Stimulated activated CD8-positive, alpha-beta memory T cell treated with anti-CD3 and anti-CD28 coated beads, Interleukin-7, amount 100 ng/mL, for 48 hours (primary cell): ENCODE measurements around the gene FSTL4.

Experiments used
- DNase-seq, 2 donors: peaks; one replicate each; pipeline ENCODE4 v3.0.0-alpha.2; 2020; ENCODE audit warnings: low read depth in 1 of 2; ENCODE audit errors: extremely low read depth in 1 of 2

The FSTL4 gene

DNA sequence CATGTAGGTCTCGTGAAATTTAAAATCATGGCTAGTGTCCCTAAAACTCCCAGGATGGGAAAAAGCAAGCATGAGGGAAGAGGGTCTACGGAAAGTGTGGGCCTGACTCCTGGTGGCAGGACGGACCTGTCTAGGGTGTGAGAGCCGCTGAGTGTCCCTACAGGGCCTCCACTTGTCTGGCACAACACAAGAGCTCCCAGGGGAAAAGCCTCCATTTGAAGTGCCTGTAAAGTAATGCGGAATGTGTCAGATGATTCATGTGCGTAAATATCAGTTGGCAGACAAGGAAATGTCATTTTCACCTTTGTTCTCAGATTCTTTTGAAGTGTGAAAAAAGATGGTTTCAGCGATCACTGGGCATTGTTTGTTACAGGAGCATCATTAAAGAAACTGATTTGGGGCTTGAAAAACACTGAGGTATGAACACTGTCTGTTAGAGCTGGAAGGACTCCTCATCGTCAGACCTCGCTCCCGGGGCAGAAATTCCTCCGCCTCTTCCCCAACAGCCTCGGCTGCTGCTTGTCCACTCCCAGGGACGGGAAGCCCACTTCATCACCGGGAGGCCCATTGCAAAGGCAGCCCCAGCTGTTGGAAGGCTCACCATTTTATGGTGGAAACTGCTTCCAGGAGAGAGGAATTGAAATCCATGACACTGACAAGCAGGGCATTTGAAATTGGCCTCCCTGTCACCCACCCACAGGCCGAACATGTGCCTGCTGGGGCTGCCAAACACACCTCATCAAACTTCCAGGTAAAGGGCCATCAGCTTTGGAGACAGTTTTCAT lies 240.8 kb downstream of the FSTL4 start:
- DNase-seq = no peak

DNA sequence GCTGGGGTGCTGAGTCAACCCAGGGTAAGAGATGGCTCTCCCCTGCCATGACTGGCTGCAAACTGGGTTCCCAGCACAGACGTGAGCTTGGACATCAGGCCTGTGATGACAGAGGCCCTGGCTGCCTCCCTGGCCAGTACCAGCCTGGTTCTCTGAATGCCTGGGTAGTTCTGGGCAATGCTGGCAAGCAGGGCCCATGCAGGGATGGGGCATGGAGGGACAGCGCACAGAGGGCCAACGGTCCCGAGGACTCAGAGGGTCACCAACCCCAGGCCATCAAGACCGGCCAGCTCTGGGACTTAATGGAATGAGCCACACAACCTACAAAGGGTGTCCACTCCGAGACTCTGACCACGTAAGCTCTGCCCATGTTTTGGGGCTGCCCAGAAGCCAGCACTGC lies 241.4 kb downstream of the FSTL4 start:
- DNase-seq = no peak

DNA sequence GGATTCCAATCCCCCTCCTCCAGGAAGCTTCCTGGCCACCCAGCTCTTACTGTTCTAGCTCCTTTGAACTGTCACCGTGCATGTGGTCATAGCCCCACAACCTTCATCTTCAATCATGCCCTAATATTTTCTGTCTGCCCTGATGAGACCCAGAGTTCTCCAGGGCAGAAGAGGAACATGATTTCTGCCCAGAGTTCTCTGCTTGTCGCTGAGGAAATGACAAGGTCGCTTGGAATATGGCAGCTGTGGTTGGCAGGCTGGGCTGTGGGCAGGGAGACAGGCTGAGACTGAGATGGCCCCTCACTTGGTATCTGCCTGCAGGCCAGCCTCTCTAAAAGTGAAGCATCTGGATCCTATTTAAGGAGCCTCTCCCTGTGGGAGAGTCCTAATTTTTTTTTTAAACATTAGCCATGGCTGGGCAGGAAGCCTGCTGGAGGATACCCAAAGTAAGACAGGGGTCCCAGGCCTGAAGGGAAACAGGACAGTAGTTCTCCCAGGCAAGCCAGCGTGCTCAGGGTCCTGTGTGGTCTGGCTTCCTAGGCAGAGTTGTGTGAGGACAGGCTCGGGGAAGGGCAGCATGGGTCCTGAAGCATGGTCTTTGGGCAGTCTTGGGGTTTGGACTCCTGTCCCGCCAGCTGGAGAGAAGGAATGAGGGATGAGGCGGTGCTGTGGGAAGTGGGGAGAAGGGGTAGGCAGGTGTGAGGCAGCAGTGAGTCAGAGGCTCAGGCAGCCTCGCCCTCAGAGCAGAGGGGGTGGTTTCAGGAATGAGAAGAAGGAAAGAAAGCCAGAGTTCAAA lies 242.1 kb downstream of the FSTL4 start:
- no peak for DNase-seq

DNA sequence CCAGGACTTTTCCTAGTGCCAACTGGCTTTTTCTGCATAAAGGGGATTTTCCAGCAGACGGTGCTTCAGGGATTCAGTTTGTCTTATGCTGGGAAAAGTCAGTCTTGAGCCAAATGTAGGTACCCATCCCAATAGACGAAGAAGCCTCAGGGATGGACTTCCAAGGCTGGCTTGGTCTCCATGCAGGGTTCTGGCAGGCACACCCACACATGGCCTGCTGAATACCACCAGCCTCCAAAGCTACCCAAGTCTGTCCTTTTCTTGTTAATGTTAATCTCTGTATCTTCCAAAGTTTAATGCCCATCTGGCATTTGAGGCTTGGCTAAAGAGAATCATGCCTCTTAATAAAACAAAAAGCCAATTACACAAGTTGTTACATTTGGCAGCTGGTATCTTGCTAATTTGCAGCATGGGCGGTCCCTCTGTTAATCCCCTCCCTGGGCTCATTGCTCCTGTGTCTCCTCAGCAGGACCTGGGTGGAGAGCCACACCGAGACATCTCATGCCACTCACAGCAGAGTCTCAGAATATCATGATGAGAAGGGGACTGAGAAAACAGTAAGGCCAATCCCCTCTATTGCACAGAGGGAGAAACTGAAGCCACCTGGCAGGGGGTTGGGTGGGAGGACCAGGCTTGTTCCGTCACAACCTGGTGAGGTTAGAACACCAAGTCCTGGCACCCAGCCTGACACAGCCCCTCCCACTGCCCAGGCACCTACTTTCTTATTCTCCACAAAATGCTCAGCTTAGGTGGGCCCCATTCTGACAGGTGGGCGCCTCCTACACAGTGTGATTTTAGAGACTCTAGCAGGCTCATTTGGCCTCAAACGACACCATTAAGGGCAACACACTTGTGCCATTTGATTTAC lies 243.2 kb downstream of the FSTL4 start:
- no peak for DNase-seq

DNA sequence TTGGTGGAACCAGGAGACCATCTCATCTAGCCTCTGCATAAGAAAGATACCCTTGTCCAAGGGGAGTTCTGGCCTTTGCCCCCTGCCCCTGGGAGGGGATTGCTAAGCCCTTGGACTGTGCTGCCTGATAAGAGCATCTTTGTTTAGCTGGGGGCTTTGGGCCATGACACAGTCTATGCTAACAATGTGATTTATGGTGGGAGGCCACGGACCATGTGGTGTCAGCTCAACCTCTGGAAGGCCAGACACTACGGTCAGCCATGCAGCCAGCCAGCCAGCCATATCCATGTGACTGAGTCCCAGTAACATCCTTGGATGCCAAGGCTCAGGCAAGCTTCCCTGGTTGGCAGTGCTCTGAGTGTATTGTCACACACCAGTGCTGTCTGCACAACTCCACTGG lies 244.4 kb downstream of the FSTL4 start:
- DNase-seq = no peak

DNA sequence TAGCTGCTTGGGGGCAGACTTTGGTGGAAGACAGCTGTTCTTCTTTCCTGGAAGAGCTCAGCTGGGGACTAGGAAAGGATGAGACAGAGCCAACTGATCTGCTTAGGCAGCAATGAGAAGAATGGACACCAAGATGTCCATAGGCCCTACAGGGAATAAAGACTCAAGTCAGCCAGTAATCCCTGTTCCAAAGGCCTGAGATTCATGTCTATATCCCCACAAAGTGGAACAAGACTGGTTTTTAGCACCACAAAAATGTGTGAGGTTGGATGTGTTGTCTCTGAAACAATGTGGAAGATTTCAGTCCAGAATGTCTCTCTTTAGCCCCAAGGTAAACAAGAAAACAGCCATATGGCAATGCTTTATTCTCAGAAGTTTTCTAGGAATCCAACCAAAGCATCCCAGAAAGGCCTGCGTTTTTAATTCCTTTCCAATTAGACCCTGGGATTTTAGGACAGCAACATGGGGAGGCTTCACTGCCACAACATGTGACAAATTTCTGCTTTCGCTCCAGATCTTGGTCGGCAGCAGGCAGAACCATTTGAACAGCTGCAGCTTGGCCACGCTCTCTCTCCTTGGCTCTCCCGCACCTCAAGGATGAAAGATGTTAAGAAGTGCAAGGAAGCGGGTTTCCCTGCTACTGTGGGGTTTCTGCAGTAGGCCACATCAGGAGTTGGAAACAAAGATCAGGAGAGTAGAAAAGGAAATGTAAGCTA lies 245.1 kb downstream of the FSTL4 start:
- no peak for DNase-seq

DNA sequence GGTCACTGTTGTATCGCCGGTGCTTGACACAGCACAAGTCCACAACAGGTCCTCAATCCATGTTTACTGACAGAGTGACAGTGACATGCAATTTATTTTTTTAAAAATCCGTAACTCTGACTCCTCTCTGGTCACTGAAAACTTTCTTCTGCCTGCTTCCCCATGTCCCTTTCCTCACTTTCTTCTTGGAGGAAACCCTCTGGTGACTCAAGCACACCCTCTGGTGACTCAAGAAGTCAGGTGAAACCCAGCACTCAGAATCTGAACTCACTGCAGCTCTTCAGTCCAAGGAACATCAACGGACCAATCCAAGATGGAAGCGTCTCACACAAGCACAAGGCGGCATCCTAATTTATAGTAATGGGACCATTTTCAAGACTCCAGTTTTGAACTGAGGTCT lies 245.9 kb downstream of the FSTL4 start:
- no peak for DNase-seq

DNA sequence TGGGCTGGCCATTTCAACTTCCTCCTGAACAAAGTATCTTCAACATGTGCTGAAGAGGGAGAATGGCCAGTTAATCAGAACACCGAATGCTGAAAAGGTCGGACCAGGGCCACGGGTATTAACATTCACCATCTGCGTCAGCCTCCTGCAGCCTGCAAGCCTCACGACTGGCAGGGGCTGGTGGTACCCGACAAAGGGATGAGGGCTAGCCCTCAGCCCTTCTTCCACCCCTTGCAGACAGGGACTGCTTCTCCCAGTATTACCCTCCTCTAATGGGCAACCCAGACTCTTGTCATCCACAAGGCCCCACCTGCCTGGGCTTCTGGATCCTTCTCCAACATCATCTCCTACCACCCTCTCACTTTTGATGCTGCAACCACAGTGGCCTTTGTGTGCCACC lies 246.6 kb downstream of the FSTL4 start:
- no peak for DNase-seq

DNA sequence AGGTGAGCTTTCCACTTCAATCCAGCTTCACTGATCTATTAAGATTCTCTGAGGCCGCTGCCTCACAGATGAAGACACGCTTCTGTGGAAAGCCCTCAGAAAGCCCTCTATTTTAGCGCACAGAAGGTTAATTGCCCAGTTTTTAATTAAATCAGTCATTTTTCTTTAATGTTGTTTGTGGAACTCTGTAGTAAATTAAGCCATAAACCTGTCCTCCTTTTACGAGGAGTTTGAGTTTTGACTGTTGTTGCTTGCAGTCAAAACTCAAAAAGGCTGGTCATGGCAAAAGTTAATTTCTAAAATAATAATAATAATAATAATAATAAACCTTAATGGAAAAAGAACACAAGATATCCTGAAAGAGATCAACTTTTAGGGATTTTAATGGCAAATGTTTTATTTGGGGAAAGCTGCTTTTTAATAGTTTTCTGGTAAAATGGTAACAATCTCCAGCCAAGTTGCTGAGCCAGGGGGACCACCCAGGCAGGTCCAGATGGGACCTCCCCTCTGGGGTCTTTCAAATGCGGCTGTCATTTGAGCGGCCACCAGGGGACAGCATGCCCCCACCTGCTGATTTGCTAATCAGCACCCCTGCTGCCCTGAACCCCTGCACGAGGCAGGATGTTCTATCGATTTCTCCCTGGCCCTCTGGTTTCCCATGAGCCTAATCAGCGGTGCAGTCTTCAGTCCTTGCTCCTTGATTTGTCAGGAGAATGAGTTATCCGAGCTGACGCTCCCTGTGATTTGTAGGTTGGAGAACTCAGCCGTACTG lies 247.2 kb downstream of the FSTL4 start:
- DNase-seq = peak in 1 of 2 donors; percentile 4

DNA sequence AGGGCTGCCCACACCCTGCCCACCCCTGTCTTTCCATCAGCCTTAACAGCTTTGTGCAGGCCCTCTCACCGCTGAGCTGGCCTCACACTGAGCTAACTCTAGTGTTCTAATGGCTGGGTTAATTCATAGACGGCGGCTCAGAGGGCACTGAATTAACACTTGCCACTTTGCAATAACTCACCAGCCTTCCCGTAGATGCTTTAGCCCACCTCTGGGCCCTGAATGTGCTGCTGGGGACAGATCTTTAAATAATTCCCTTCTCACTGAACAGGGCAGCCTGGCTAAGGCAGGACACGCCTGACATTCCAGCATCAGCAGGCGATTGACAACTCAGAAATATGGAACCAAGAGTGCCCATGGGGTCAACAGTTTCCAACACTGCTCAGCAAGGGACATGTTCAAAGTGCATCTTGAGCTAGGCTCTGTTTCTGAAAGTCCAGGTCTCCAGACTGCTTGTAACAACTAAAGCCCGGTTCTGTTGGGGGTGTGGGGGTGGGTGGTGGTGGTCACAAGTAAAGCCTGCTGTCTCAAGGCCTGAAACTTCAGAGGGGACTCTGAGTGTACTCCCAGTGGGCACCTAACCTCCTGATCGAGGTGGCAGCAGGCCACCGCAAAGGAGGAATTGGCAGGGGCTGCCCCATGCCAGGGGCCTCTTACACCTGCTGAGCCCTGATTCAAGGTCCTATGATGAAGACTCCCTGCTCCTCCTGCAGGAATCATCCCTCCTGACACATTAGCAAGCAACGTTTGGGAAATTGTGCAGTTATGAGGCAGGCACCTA lies 248.3 kb downstream of the FSTL4 start:
- no peak for DNase-seq

DNA sequence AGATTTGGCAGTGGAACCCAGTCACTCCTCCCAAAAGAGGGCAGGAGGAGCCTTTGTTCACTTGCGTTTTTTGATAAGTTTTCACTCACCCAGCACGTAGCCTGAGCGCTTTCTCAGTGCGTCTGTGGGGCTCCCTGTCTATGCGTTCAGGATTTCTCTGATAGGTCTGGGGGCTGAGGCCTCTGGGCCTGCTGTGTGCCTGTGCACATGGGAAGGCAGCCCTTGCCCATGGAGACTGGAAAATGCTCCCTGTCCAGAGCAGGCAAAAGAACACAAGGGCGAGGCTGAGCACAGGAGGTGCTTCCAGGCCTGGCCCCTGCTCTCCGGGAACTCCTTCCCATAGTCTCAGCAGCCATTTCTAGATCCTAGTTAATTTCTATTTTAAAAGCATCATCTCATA lies 249.9 kb downstream of the FSTL4 start:
- no peak for DNase-seq

DNA sequence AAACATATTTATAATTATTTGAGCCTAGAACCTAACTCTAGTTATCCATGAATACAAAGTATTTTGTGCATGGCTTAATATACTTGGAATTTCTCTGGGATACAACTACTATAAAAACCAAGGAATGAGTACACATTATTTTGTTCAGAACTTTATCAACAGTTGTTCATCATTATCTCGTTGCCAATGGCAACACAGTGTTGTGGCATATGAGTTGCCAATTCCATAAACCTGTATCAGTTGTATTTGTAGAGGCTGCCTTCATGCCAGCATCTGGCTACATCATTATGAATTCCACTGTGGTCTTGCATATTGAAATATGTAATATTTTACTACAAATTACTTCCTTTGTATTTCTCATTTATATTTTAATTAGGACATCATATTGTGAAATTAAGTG lies 250.4 kb downstream of the FSTL4 start:
- DNase-seq = no peak

DNA sequence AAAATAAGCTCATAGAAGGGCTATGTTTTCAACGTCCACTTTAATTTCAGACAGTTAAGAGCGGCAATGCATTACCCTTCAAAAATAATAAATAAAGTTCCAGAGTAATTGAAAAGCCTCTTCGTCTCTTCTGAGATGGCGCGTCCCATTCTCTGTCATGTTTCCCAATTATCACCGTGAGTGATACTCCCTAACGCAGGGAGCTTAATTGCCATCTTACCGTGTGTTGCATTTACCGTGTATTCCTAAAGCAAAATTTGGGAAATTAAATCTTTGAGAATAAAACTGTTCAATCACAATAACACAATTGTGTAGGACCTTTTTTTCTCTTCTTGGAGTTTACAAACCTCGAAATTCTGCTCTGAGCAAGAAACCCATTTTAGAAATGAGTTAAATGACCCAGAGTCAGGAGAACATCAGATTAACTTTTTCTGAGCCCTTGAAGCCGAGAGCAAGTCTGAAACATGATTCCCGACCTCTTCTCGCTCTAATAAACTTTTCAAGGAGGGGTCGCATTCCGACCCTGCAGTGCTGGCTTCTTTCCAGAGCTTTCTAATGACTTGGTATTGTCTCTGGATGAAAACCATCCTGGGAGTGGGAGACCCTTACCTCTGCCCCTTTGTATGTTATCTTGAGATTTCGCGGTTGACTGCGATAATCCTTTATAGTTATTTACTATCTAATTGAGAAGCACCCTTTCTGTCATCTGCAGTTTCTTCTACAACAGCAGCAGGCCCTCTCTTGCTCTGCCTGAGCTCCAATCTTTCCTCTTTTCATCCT lies 251.5 kb downstream of the FSTL4 start:
- DNase-seq = no peak

DNA sequence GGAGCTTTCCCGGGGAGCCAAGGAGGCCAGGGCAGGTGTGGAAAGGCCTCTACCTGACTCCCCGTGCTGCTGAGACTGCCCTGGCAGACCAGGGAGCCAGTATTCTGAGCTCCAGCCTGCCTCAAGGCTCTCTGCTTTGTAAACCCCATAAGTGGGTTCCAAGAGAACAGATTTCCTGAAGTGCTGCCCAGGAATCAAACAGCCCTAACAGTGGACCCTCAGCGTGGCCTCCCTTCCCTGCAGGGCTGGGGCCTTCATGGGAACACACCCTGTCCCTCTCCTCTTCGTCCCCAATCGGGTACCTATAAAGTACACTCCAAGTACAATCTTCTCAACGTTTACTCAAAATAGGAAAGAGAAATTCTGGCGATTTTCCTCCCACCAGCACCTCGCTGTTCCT lies 252.5 kb downstream of the FSTL4 start:
- no peak for DNase-seq

DNA sequence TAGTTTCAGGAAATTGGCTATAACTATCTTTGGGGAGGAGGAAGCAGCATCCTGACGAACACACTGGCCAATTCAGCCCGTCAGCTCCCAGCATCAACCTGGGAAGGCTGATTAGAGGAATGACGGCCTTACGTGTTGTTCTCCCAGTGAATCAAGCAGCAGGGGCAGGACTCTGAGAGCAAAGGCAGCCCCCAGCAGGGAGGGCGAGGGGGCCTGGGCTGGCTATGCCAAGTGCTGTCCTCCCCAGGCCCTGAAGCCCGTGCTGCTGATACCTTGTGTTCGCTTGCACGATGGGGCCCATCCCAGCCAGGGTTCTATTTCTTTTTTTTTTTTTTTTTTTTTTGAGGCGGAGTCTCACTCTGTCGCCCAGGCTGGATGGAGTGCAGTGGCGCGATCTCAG lies 254.1 kb downstream of the FSTL4 start:
- DNase-seq = no peak

DNA sequence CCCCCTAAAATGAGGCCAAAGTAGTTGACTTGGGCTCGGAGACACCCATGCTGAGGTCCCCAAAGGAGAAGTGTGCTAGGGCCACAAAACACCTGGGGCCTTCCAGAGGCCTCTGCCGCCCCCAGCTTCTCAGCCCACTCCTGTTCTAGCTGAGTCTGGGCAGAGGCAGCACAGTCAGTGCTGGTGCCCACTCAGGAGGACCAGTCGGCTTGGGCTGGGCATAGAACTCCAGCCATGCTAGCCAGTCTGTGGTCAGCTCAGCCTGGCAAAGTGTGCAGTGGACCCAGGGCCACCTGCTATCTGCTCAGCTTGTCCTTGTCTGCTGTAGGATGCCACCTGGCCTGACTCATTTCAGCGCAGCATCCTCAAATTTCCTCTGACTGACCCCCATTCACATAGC lies 254.6 kb downstream of the FSTL4 start:
- no peak for DNase-seq

DNA sequence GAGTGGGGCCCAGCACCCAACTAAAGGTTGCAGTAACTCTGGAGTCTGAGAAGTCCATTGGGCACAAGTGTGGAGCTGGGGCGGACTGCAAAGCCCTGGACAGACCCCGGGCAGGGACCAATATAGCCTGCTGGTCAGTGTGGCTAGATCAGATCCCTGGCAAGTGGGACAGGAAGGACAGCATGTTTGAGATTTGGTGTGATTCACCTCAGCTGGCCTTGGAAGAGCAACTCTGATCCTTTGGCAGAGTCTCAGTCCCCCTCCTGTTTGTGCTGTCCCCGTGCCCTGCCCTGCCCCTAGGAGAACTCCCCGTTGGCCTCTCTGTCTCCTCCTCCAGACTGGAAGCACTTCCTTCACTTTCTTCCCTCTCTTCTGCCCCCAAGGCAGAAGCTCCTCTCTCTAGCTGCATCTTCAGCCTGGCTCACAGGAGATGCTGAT lies 255.3 kb downstream of the FSTL4 start:
- no peak for DNase-seq

DNA sequence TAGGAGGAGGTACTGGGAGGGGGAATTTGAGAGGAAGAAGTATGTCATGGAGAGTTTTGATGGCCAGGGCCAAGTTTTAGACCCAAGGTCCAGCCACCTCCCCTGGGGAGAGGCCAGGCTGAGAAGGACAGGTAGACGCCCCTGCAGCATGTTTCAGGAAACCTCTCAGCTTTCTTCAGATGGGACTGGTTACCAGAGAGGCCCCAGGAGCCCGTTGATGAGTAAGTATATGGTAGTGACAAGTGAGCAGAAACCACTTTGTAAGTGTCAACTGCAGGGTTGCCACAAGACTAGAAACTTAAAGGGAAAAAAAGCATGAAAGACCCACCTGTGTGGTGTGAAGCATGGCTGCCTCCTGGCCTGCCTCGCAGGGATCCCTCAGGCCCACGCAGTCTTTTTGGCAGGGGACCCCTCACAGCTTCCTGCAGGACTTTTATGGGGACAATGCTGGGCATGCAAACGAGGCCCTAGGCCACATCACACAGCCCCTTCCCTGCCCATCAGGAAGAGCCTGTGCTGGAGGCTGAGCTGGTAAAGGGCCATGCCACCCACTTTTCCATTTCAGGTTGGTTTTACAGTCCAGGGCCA lies 255.9 kb downstream of the FSTL4 start:
- DNase-seq = no peak
